GM21528 (cell line): Measurements from ENCODE around the gene TRABD2B.

Experiments used
- ATAC-seq: cut with Tn5 transposase; IDR thresholded peaks from one replicate; pipeline ENCODE4 v1.9.1; 2021; ENCODE audit warnings: mild to moderate bottlenecking, moderate library complexity; ENCODE audit not compliant: unreplicated experiment, low FRiP score

TRABD2B gene

DNA sequence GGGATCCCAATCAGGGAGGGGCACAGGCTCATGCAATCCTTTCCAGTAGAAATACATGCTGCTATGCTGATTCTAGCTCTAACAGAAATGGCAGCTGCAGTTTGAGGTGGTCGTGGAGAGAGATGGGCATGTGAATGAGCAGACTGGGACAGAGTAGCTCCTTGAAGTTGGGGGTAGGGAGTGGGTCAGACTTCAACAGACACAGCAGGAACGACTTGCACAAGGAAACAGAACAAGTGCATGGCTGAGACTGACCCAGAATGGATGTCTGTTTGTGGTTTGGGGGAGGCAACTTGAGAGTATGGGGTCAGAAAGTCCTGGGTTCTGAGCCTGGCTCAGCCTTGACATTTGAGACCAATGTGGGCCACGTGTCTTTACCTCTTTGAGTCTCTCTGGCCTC is 25.1 kb upstream of the TRABD2B start:
- no peak for ATAC-seq

GRCh38 chr1:48021792-48022191 is 24.6 kb upstream of the TRABD2B start:
- no peak for ATAC-seq

DNA sequence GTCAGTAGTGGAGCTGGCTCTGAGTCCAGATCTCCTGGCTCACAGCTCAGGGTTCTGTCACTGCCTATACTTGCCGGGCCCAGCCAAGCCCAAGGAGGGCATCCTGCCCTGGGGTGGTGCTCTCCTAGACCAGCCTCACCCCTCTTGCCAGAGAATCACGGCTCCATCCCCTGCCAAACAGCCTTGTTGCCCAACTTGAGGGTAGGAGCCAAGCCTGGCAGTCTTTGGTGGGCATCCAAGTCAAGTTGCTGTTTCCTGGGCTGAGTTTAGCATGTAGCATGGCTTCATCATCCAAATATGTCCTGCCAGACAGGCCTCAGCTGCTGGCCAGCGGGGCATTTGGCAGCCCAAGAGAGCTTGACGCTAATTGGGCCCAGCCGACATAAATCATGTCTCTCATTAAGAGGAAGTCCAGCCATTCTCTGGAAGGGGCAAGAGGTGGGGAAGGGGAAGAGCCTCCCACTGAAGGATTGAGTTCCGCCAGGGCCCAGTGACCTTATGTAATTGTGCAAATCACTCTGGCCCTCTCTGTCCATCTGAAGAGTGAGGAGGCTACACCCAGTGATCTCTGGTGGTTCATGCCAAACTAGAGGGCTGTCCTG is 22.6 kb upstream of the TRABD2B start:
- no peak for ATAC-seq

- ATAC-seq, result no peak
Measured at GRCh38 chr1:48018799-48019198, 21.6 kb upstream of the TRABD2B start.

DNA sequence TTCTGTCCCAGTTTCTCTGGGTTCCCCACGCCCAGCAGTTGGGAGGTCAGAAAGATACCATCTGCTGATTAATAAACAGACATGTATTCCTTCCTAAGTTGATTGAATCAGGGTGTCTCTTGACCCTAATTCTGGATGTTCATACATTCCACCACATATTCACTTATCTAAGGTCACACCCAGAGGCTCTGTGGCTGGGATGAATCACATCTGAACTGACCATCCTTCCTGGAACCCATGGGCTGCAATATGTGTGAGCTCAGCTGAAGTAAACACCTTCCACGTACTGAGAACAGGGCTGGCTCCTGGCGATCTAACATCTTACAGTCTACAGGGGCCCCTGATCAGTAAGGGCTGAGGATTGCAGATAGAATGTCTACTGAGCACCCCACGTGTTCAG is 20.5 kb upstream of the TRABD2B start:
- ATAC-seq, result no peak

- ATAC-seq, result no peak
Measured at GRCh38 chr1:48016515-48016914, 19.3 kb upstream of the TRABD2B start.

DNA sequence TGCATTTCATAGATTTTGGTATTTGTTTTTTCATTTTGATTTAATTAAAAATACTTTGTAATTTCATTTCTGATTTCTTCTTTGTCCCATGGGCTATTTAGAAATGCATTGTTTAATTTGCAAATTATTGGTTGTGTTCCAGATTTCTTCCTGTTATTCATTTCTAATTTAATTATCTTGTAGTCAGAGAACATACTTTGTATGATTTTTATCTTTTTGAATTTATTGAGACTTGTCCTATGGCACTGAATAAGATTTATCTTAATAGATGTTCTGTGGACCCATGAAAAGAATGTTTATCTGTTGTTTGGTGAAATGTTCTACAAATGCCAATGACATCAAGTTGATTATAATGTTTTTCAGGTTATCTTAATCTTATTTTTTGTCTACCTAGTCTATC is 16.1 kb upstream of the TRABD2B start:
- ATAC-seq, result no peak

GRCh38 chr1:48007047-48007446 is 9.9 kb upstream of the TRABD2B start:
- no peak for ATAC-seq

DNA sequence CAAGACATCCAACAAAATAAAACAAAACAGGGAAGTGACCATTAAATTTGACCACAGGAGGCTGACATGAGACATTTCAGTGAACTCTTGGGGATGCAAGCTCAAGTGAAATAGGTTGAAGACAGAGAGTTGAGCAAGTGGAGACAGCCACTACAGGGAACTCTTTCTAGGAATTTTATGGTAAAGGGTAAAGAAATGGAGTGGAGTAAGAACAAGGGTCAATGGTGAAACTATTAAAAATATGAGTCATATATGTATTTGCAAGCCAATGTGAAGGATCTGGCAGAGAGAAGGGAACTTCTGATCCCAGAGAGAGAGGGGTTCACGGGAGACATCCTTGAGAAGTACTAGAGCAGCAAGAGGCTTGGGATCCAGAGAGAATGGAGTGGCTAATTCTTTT is 9.1 kb upstream of the TRABD2B start:
- ATAC-seq, result no peak

DNA sequence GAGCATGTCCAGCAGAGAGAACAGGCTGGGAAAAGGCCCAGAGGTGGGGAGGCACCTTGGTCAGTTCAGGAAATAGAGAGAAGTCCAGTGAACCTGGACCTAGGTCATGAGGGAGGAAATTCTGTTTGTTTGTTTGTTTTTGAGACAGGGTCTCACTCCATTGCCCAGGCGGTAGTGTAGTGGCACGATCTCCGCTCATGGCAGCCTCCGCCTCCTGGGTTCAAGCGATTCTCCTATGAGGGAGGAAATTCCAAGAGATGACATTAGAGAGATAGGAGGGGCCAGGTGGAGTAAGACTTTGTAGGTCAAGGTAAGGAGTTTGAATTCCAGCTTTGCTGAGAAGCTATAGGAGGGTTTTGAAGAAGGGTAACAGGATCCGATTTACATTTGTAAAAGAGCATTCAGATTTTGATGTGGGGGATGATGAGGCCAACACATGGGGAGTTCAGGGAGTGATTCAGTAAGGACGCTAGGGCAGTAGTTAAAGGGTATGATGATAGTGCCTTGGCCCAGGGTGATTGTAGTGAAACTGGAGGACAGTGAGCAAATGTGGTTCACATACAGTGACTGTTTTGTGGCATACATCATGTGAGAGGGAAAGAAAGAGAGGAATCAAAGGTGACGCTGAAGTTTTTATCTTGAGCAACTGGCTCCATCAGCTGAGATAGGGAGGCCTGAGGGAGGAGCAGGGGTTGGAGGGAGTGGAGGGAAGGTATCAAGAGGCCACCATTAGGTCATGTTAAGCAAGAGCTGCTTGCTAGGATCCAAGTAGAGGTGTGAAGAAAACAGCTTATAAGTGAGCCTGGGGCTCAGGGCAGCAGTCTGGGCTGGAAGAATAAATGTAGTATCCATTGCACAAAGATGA is 8.3 kb upstream of the TRABD2B start:
- no peak for ATAC-seq

- ATAC-seq, result no peak
Measured at GRCh38 chr1:48003741-48004531, 6.8 kb upstream of the TRABD2B start.

GRCh38 chr1:48002142-48002541 is 5.0 kb upstream of the TRABD2B start:
- ATAC-seq, result no peak

DNA sequence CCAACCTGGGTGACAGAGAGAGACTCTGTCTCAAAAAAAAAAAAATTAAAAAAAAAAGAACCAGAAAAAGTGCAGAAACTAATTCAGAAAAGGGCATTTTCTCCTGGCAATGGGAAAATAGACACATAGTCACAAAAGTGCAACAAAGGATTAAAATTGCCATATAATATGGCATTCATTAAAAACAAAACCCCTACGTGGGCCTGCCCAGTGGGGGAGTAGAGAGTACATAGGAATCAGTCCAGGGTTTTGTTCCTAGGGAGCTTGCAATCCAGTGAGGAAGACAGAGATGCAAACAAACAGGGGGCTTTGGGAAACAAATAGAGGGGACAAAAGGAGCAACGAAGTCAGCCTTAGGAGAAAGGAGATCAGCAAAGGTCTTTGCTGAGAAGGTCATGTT is 4.5 kb upstream of the TRABD2B start:
- no peak for ATAC-seq

DNA sequence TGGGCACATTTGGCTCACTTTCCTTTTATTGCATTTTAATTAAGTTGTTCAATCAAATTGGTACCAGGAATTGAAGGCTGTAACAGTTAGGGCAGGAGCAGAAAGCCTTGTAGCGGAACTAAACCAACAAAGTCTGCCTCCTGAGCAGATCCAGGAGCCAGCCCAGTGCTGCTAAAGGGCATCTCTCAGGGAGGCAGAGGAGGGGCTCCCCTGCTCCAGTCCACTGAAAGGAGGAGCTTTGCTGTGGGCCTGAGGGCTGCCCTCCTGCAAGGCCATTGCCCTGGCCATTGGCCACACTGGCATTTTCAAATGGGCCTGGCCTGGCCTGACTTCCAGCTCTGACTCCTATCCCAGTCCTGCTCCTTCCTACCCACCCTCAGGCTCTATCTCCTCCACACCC is 3.7 kb upstream of the TRABD2B start:
- ATAC-seq, result no peak

- ATAC-seq, result no peak
Measured at GRCh38 chr1:47999097-47999496, 1.9 kb upstream of the TRABD2B start.

DNA sequence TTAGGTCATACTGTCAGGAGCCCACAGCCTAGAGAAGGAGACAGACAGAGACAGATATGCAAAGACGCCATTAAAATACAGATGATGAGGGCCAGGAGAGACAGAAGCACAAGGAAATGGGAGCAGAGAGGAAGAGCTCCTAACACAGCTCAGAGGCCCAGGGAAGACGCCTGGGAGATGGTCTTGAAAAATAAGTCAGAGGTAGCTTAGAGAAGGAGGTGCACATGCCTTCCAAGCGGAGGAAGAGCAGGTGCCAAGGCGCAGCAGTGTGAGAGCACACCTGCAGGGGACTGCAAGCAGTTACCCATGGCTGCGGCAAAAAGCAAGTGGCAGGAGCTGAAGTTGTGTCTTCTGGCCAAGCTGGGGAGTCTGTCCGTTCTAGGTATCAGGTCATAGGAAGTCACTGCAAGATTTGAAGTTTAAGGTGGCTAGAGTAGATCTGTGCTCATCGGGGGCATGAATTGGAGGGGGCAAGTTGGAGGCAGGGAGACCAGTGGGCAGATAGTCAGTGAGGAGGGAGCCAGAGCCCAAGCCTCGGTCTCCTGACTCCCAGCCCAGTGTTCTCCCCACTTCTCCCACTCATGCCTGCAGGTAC is 1.3 kb upstream of the TRABD2B start:
- ATAC-seq, result no peak

GRCh38 chr1:47996406-47997226 is 569 bp downstream of the TRABD2B start:
- ATAC-seq, result no peak

DNA sequence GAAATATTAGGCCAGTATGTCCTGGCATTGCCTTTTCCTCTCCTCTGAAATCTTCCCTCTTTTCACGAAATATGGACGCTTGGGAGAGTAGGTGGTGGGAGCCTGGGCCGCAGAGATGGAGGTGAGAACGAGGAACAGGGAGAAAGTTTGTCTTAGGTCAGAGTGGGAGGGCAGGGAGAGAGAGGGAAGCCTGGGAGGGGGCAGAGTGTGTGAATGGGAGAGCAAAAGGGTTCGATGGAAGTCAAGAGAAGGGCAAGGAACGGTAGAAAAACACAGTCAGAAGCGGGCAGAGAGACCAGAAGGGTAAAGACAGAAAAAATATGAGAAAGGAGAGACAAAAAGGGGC is 1.2 kb downstream of the TRABD2B start:
- no peak for ATAC-seq

DNA sequence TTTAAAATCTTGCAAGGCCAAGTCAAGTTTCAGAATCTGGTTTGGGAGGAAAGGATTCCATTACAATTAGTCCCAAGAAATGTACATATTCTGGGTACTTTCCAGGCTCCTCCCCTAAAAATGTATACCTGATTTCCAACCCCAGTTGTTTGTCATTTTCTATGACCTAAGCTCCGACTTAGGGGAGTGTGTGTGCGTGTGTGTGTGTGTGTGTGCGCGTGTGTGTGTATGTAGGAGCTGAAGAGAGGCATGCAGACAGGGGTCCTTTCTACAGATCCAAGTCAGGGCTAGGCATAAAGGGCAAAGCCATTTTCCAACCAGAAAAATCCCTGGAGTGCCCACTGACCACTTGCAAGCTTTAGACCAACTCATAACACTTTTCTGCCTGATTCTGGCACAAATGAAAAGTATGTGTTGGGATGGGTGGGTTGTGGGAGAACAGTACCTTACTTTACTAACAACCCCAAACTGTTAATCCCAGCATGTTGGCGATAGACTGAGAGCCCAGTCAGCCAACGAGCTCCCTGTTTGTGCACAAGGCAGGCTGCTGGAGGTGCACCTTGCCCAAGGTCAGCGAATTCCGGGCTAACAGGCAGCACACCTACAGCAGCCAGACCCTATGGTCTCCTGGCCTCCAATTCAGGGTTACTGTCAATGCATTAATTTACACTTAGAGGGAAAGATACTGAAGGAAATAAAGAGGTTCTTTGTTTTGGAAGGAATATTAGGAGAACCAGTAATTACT is 1.7 kb downstream of the TRABD2B start:
- no peak for ATAC-seq
